ENCODE data around the gene ADO. TPM values are rescaled to one million over a fixed set of nuclear protein-coding genes. Genes with fewer than 3 reads are reported as not detected.

Gene ADO
- total RNA-seq, 2 donors from 2014 or later = 27.1 to 30.1 TPM

DNA sequence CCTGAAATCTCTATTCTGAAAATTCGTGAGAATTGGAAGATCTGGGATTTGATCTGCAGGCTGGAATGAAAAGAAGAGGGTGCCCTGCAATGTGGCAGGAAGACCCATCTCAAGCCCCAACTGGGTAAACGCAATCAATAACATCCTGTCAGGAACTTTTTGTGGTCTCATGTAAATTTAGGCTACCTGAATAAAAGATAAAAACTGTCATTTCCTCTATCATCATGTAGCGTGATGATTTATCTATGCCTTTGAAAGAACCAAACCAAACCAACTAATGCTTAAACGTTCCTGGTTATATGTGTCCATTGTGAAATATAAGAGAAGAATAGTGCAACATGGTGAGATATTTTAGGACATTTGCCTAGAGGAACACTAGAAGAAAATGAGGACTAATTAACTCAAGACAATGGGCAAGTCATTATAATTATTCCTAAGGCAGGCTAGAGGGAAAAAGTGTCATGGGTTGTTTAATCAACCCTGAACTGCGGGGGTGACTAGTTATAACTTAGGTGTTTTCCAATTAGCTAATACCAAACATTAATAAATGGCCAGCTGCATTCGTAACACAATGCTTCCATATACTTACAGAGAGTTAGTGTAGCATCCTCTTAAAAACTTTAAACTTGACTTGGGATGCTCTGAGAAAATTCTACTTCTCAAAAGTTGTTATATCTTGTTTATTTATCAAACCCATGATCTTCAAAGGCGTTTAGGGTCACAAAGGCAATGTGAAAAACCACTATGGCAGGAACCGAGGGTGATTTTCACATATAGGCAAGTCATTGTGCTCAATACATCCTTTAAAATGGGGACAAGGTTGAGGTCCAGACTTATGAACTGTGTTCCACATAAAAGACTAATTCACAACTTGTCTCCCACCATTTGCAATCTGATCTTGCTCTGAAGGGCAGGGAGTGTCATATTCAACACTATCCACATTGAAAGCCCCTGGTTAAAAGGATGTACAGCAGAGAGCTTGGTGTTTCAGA is 48.6 kb upstream of the ADO start:
- Histone ChIP-seq H3K4me3 (ENCODE audit: low read length) (no peak overlapping the region), H3K27me3 (ENCODE audit: control insufficient read depth, insufficient read depth, low read length, poor library complexity, severe bottlenecking) (no peaks in the 10 kb centered on the region), H3K9me3 (ENCODE audit: control insufficient read depth, low read length) (no peaks in the 10 kb centered on the region), H3K4me1 (ENCODE audit: control insufficient read depth, insufficient read depth, low read length) (no peaks in the 10 kb centered on the region), H3K36me3 (ENCODE audit: control insufficient read depth, insufficient read depth, low read length) (no peaks in the 10 kb centered on the region), H3K9ac (ENCODE audit: extremely low read depth, low read length, poor library complexity, severe bottlenecking) (no peak overlapping the region), H3K27ac (ENCODE audit: low read depth, low read length) (no peak overlapping the region)
- 83 to 89% methylated on average over 4 to 8 of the region's 8 CpGs for WGBS, 2 experiments (ENCODE audit: insufficient coverage in 1 of 2, insufficient read length in 1 of 2)
- TF ChIP-seq, protein P1, sequence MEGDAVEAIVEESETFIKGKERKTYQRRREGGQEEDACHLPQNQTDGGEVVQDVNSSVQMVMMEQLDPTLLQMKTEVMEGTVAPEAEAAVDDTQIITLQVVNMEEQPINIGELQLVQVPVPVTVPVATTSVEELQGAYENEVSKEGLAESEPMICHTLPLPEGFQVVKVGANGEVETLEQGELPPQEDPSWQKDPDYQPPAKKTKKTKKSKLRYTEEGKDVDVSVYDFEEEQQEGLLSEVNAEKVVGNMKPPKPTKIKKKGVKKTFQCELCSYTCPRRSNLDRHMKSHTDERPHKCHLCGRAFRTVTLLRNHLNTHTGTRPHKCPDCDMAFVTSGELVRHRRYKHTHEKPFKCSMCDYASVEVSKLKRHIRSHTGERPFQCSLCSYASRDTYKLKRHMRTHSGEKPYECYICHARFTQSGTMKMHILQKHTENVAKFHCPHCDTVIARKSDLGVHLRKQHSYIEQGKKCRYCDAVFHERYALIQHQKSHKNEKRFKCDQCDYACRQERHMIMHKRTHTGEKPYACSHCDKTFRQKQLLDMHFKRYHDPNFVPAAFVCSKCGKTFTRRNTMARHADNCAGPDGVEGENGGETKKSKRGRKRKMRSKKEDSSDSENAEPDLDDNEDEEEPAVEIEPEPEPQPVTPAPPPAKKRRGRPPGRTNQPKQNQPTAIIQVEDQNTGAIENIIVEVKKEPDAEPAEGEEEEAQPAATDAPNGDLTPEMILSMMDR (conservative IDR thresholded peaks at IDR 0.05) = no peak
- Mint-ChIP-seq H3K27ac (no peak overlapping the region), H3K36me3 (ENCODE audit: low read depth) (no peaks in the 10 kb centered on the region), H3K4me1 (peaks cover 10% of the 10 kb centered on the region), H3K27me3 (ENCODE audit: insufficient read depth) (no peaks in the 10 kb centered on the region), H3K4me3 (no peak overlapping the region), H3K9me3 (no peaks in the 10 kb centered on the region)
- no peak for DNase-seq

DNA sequence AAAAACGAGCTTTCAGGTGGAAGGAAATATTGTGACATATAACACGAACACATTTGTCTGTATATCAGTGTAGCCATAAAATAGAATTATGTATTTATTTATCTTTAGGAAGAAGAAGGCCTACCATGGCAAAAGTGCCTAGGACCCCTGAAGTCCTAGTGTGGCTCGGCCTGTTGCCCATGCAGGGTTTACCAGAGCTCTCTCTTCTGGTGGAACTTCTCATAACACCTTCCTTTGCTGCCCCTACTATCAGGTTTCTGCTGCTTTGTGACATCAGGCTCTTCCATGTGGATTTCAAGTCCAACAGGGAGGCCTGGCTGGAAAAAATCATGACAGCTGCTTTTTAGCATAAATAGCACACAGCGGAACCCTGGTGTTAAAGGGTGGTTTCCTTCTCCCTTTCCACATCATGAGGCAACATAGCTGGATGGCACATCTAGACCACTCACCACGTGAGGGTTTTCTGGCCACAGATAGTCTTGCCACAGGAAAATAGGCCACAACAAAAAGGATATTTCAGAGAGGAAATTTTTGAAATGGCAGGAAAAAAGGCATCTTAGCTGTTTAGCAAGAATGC is 44.8 kb upstream of the ADO start:
- Mint-ChIP-seq H3K4me3 (no peak overlapping the region), H3K27me3 (ENCODE audit: insufficient read depth) (no peaks in the 10 kb centered on the region), H3K4me1 (peaks cover 9% of the 10 kb centered on the region), H3K9me3 (no peaks in the 10 kb centered on the region), H3K36me3 (ENCODE audit: low read depth) (no peaks in the 10 kb centered on the region), H3K27ac (no peak overlapping the region)
- peak overlapping the region; percentile 64 for H3K27ac ChIP-seq (ENCODE audit: low read depth, low read length)
- no peaks in the 10 kb centered on the region for H3K27me3 ChIP-seq (ENCODE audit: control insufficient read depth, insufficient read depth, low read length, poor library complexity, severe bottlenecking)
- TF ChIP-seq, protein P1 (conservative IDR thresholded peaks at IDR 0.05) = peak; percentile 57
- H3K9ac ChIP-seq (ENCODE audit: extremely low read depth, low read length, poor library complexity, severe bottlenecking) = no peak overlapping the region
- no peak for DNase-seq
- H3K4me1 ChIP-seq (ENCODE audit: control insufficient read depth, insufficient read depth, low read length) = no peaks in the 10 kb centered on the region
- H3K4me3 ChIP-seq (ENCODE audit: low read length) = no peak overlapping the region
- H3K36me3 ChIP-seq (ENCODE audit: control insufficient read depth, insufficient read depth, low read length) = no peaks in the 10 kb centered on the region
- 92 to 94% methylated on average over 3 to 5 of the region's 5 CpGs for WGBS, 2 experiments (ENCODE audit: insufficient coverage in 1 of 2, insufficient read length in 1 of 2)
- no peaks in the 10 kb centered on the region for H3K9me3 ChIP-seq (ENCODE audit: control insufficient read depth, low read length)

DNA sequence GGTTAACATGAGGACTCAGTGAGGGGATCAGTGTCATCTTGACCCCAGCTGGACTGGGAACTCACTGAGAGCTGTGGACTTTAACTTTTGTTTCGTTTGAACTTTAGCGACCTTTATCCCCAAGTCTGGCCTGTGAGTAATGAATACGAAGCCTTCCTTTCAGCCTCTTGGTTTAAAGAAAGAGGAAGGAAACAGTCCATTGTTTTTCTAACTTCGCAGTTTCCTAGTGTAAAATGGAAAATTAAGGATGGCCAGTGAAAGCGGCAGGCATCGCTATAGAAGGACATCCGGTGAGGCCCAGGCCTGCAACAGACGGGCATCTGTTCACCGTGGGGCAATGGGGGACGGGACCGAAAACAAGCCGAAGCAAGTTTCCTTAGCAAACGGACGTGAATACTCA is 44.1 kb upstream of the ADO start:
- H3K9me3 Mint-ChIP-seq = no peaks in the 10 kb centered on the region
- peaks cover 9% of the 10 kb centered on the region for H3K4me1 Mint-ChIP-seq
- WGBS, 2 experiments (ENCODE audit: insufficient coverage in 1 of 2, insufficient read length in 1 of 2) = 68 to 85% methylated on average over 11 to 14 of the region's 14 CpGs
- Histone ChIP-seq H3K9me3 (ENCODE audit: control insufficient read depth, low read length) (no peaks in the 10 kb centered on the region), H3K4me1 (ENCODE audit: control insufficient read depth, insufficient read depth, low read length) (no peaks in the 10 kb centered on the region), H3K4me3 (ENCODE audit: low read length) (no peak overlapping the region), H3K27me3 (ENCODE audit: control insufficient read depth, insufficient read depth, low read length, poor library complexity, severe bottlenecking) (no peaks in the 10 kb centered on the region), H3K27ac (ENCODE audit: low read depth, low read length) (peak overlapping the region; percentile 64), H3K9ac (ENCODE audit: extremely low read depth, low read length, poor library complexity, severe bottlenecking) (no peak overlapping the region), H3K36me3 (ENCODE audit: control insufficient read depth, insufficient read depth, low read length) (no peaks in the 10 kb centered on the region)
- no peaks in the 10 kb centered on the region for H3K27me3 Mint-ChIP-seq (ENCODE audit: insufficient read depth)
- TF ChIP-seq, protein P1 (conservative IDR thresholded peaks at IDR 0.05) = no peak
- H3K36me3 Mint-ChIP-seq (ENCODE audit: low read depth) = no peaks in the 10 kb centered on the region
- no peak overlapping the region for H3K4me3 Mint-ChIP-seq
- H3K27ac Mint-ChIP-seq = no peak overlapping the region
- DNase-seq = no peak
